Coronary artery (tissue), 2 donors: ENCODE results near the gene SLC7A4.

Source experiments
- DNase-seq: peaks from one replicate; pipeline ENCODE4 v3.0.0-alpha.2; 2017; ENCODE audit warnings: low spot score
- H3K27ac ChIP-seq, 2 donors: fragments of 200-600 bp; sonication (generic); one replicate each; pipeline ENCODE4 v1.5.1; 2016 to 2019
- H3K4me3 ChIP-seq: fragments of 200-600 bp; sonication (generic); 2 replicates; pipeline ENCODE4 v1.5.1; 2016; ENCODE audit warnings: mild to moderate bottlenecking, moderate library complexity
- CTCF ChIP-seq: fragments of 200-600 bp; sonication (generic); IDR thresholded peaks from one replicate; pipeline ENCODE4 v1.5.1; 2019; ENCODE audit warnings: antibody characterized with exemption

SLC7A4 gene

GRCh38 chr22:21000987-21001600, 31.3 kb downstream of the SLC7A4 start:
- H3K4me3 ChIP-seq = peak overlapping the region; percentile 87
- H3K27ac ChIP-seq = peak overlapping the region; percentile 98 to 99
- DNase-seq = no peak
- no peak for TF ChIP-seq CTCF

- TF ChIP-seq CTCF = no peak
- Histone ChIP-seq H3K27ac (peak overlapping the region; percentile 98 to 99), H3K4me3 (peak overlapping the region; percentile 87)
- DNase-seq = no peak
These were observed 32.0 kb downstream of the SLC7A4 start for GRCh38 chr22:21000207-21000986.

- DNase-seq = no peak
- H3K27ac ChIP-seq = peak overlapping the region in 1 of 2 donors; percentile 99
- TF ChIP-seq CTCF = no peak
- peak overlapping the region; percentile 87 for H3K4me3 ChIP-seq
These were observed 32.8 kb downstream of the SLC7A4 start for GRCh38 chr22:20999350-21000206.

- H3K4me3 ChIP-seq = no peak overlapping the region
- no peak for DNase-seq
- H3K27ac ChIP-seq = no peak overlapping the region
- TF ChIP-seq CTCF = no peak
These were observed 33.7 kb downstream of the SLC7A4 start for GRCh38 chr22:20998411-20999336.

GRCh38 chr22:20997536-20998257, 34.7 kb downstream of the SLC7A4 start:
- no peak for DNase-seq
- no peak for TF ChIP-seq CTCF
- H3K27ac ChIP-seq = no peak overlapping the region
- H3K4me3 ChIP-seq = no peak overlapping the region
